ENCODE results near the gene PNPLA7.

The PNPLA7 gene

GRCh38 chr9:137582286-137582860, 32.2 kb upstream of the PNPLA7 start:
- no peaks in the 10 kb centered on the region for H3K27me3 ChIP-seq (replicated peaks in 2 of 5; ENCODE audit: control insufficient read depth in 4 of 5, insufficient read depth in 5 of 5, low read length in 4 of 5)
- H3K36me3 ChIP-seq (ENCODE audit: control insufficient read depth in 4 of 4, insufficient read depth in 4 of 4, low read length in 3 of 4) = peaks cover 2 to 69% (median 45%) of the 10 kb centered on the region in 4 experiments
- WGBS (ENCODE audit: insufficient coverage) = 90% methylated on average over 16 of the region's 20 CpGs
- POLR2A ChIA-PET = no interaction called here
- no peak overlapping the region for H3K27ac ChIP-seq (ENCODE audit: insufficient read depth in 1 of 2, low read depth in 1 of 2, low read length in 2 of 2, poor library complexity in 1 of 2, severe bottlenecking in 2 of 2)
- CTCF ChIA-PET = interaction anchor here (0.7 to 2.3 kb wide), 13 partner anchors 14 to 114 kb away, joined by 3 to 12 read pairs (median 5); no protein-coding TSS in a partner anchor
- H3K4me1 ChIP-seq (ENCODE audit: control extremely low read depth in 1 of 4, control insufficient read depth in 4 of 4, insufficient read depth in 4 of 4, low read length in 3 of 4) = peaks cover 4 to 15% (median 12%) of the 10 kb centered on the region in 4 experiments
- no peaks in the 10 kb centered on the region for H3K9me3 ChIP-seq (ENCODE audit: control extremely low read depth in 1 of 5, control insufficient read depth in 4 of 5, insufficient read depth in 2 of 5, low read depth in 1 of 5, low read length in 4 of 5)
- H3K4me3 ChIP-seq (ENCODE audit: control insufficient read depth in 1 of 7, extremely low read depth in 1 of 7, insufficient read depth in 4 of 7, low read depth in 2 of 7, low read length in 6 of 7) = no peak overlapping the region
- DNase-seq = peak; percentile 32 to 63 (median 60)

GRCh38 chr9:137581361-137582285, 31.4 kb upstream of the PNPLA7 start:
- peaks cover 2 to 61% (median 39%) of the 10 kb centered on the region in 4 experiments for H3K36me3 ChIP-seq (ENCODE audit: control insufficient read depth in 4 of 4, insufficient read depth in 4 of 4, low read length in 3 of 4)
- H3K4me3 ChIP-seq (ENCODE audit: control insufficient read depth in 1 of 7, extremely low read depth in 1 of 7, insufficient read depth in 4 of 7, low read depth in 2 of 7, low read length in 6 of 7) = no peak overlapping the region
- ChIA-PET CTCF (interaction anchor here (0.7 to 2.3 kb wide), 13 partner anchors 14 to 115 kb away, joined by 3 to 12 read pairs (median 5); no protein-coding TSS in a partner anchor), POLR2A (interaction anchor here (0.5 kb wide), 1 partner anchor 56 kb away, joined by 3 read pairs; no protein-coding TSS in a partner anchor)
- H3K9me3 ChIP-seq (ENCODE audit: control extremely low read depth in 1 of 5, control insufficient read depth in 4 of 5, insufficient read depth in 2 of 5, low read depth in 1 of 5, low read length in 4 of 5) = no peaks in the 10 kb centered on the region
- H3K27ac ChIP-seq (ENCODE audit: insufficient read depth in 1 of 2, low read depth in 1 of 2, low read length in 2 of 2, poor library complexity in 1 of 2, severe bottlenecking in 2 of 2) = no peak overlapping the region
- no peak for DNase-seq
- 97% methylated on average over 16 of the region's 22 CpGs for WGBS (ENCODE audit: insufficient coverage)
- peaks cover 4 to 17% (median 15%) of the 10 kb centered on the region in 4 experiments for H3K4me1 ChIP-seq (ENCODE audit: control extremely low read depth in 1 of 4, control insufficient read depth in 4 of 4, insufficient read depth in 4 of 4, low read length in 3 of 4)
- no peaks in the 10 kb centered on the region for H3K27me3 ChIP-seq (replicated peaks in 2 of 5; ENCODE audit: control insufficient read depth in 4 of 5, insufficient read depth in 5 of 5, low read length in 4 of 5)

- Histone ChIP-seq H3K36me3 (ENCODE audit: control insufficient read depth in 4 of 4, insufficient read depth in 4 of 4, low read length in 3 of 4) (peaks cover 2 to 60% (median 39%) of the 10 kb centered on the region in 4 experiments), H3K4me3 (ENCODE audit: control insufficient read depth in 1 of 7, extremely low read depth in 1 of 7, insufficient read depth in 4 of 7, low read depth in 2 of 7, low read length in 6 of 7) (no peak overlapping the region), H3K27ac (ENCODE audit: insufficient read depth in 1 of 2, low read depth in 1 of 2, low read length in 2 of 2, poor library complexity in 1 of 2, severe bottlenecking in 2 of 2) (no peak overlapping the region), H3K27me3 (replicated peaks in 2 of 5; ENCODE audit: control insufficient read depth in 4 of 5, insufficient read depth in 5 of 5, low read length in 4 of 5) (no peaks in the 10 kb centered on the region), H3K4me1 (ENCODE audit: control extremely low read depth in 1 of 4, control insufficient read depth in 4 of 4, insufficient read depth in 4 of 4, low read length in 3 of 4) (peaks cover 4 to 23% (median 15%) of the 10 kb centered on the region in 4 experiments), H3K9me3 (ENCODE audit: control extremely low read depth in 1 of 5, control insufficient read depth in 4 of 5, insufficient read depth in 2 of 5, low read depth in 1 of 5, low read length in 4 of 5) (no peaks in the 10 kb centered on the region)
- CTCF ChIA-PET = interaction anchor here (1.1 to 2.3 kb wide), 7 partner anchors 15 to 93 kb away, joined by 3 to 12 read pairs (median 5); no protein-coding TSS in a partner anchor
- POLR2A ChIA-PET = no interaction called here
- WGBS (ENCODE audit: insufficient coverage) = 94% methylated on average over 4 of the region's 4 CpGs
- no peak for DNase-seq
Observed at GRCh38 chr9:137580954-137581322, 30.7 kb upstream of the PNPLA7 start.

- Histone ChIP-seq H3K4me1 (ENCODE audit: control extremely low read depth in 1 of 4, control insufficient read depth in 4 of 4, insufficient read depth in 4 of 4, low read length in 3 of 4) (peaks cover 4 to 25% (median 15%) of the 10 kb centered on the region in 4 experiments), H3K4me3 (ENCODE audit: control insufficient read depth in 1 of 7, extremely low read depth in 1 of 7, insufficient read depth in 4 of 7, low read depth in 2 of 7, low read length in 6 of 7) (no peak overlapping the region), H3K9me3 (ENCODE audit: control extremely low read depth in 1 of 5, control insufficient read depth in 4 of 5, insufficient read depth in 2 of 5, low read depth in 1 of 5, low read length in 4 of 5) (no peaks in the 10 kb centered on the region), H3K36me3 (ENCODE audit: control insufficient read depth in 4 of 4, insufficient read depth in 4 of 4, low read length in 3 of 4) (peaks cover 2 to 61% (median 42%) of the 10 kb centered on the region in 4 experiments), H3K27me3 (replicated peaks in 2 of 5; ENCODE audit: control insufficient read depth in 4 of 5, insufficient read depth in 5 of 5, low read length in 4 of 5) (no peaks in the 10 kb centered on the region), H3K27ac (ENCODE audit: insufficient read depth in 1 of 2, low read depth in 1 of 2, low read length in 2 of 2, poor library complexity in 1 of 2, severe bottlenecking in 2 of 2) (no peak overlapping the region)
- CTCF ChIA-PET = interaction anchor here (0.6 to 2.3 kb wide), 8 partner anchors 9 to 93 kb away, joined by 3 to 12 read pairs (median 4); no protein-coding TSS in a partner anchor
- POLR2A ChIA-PET = no interaction called here
- no peak for DNase-seq
- 88% methylated on average over 22 of the region's 23 CpGs for WGBS (ENCODE audit: insufficient coverage)
Observed at GRCh38 chr9:137580209-137580953, 30.2 kb upstream of the PNPLA7 start.

- Histone ChIP-seq H3K27ac (ENCODE audit: insufficient read depth in 1 of 2, low read depth in 1 of 2, low read length in 2 of 2, poor library complexity in 1 of 2, severe bottlenecking in 2 of 2) (peak overlapping the region in 1 of 2 experiments; percentile 74), H3K4me3 (ENCODE audit: control insufficient read depth in 1 of 7, extremely low read depth in 1 of 7, insufficient read depth in 4 of 7, low read depth in 2 of 7, low read length in 6 of 7) (peak overlapping the region in 6 of 7 experiments; percentile 80 to 94 (median 90)), H3K4me1 (ENCODE audit: control extremely low read depth in 1 of 4, control insufficient read depth in 4 of 4, insufficient read depth in 4 of 4, low read length in 3 of 4) (peaks cover 4 to 25% (median 15%) of the 10 kb centered on the region in 4 experiments), H3K27me3 (replicated peaks in 2 of 5; ENCODE audit: control insufficient read depth in 4 of 5, insufficient read depth in 5 of 5, low read length in 4 of 5) (no peaks in the 10 kb centered on the region), H3K36me3 (ENCODE audit: control insufficient read depth in 4 of 4, insufficient read depth in 4 of 4, low read length in 3 of 4) (peaks cover 2 to 66% (median 46%) of the 10 kb centered on the region in 4 experiments), H3K9me3 (ENCODE audit: control extremely low read depth in 1 of 5, control insufficient read depth in 4 of 5, insufficient read depth in 2 of 5, low read depth in 1 of 5, low read length in 4 of 5) (no peaks in the 10 kb centered on the region)
- ChIA-PET POLR2A (interaction anchor here (0.6 to 0.9 kb wide), 2 partner anchors 27 to 113 kb away, joined by 3 read pairs; partner anchors contain the start of gene MRPL41), CTCF (interaction anchor here (0.7 to 1.5 kb wide), 8 partner anchors 9 to 153 kb away, joined by 3 to 7 read pairs (median 3); no protein-coding TSS in a partner anchor)
- DNase-seq = no peak
- WGBS (ENCODE audit: insufficient coverage) = 62% methylated on average over 16 of the region's 19 CpGs
Observed at GRCh38 chr9:137579259-137579604, 29.0 kb upstream of the PNPLA7 start.

- no peaks in the 10 kb centered on the region for H3K27me3 ChIP-seq (replicated peaks in 2 of 5; ENCODE audit: control insufficient read depth in 4 of 5, insufficient read depth in 5 of 5, low read length in 4 of 5)
- H3K4me3 ChIP-seq (ENCODE audit: control insufficient read depth in 1 of 7, extremely low read depth in 1 of 7, insufficient read depth in 4 of 7, low read depth in 2 of 7, low read length in 6 of 7) = peak within 1 kb of the TSS; percentile 64 to 94 (median 88)
- peak within 1 kb of the TSS; percentile 40 to 74 for H3K27ac ChIP-seq (ENCODE audit: insufficient read depth in 1 of 2, low read depth in 1 of 2, low read length in 2 of 2, poor library complexity in 1 of 2, severe bottlenecking in 2 of 2)
- WGBS (ENCODE audit: insufficient coverage) = 5% methylated on average over 76 of the region's 82 CpGs
- ChIA-PET POLR2A (interaction anchor here (0.6 to 0.9 kb wide), 3 partner anchors 27 to 114 kb away, joined by 3 to 4 read pairs (median 3); partner anchors contain the start of gene MRPL41), CTCF (interaction anchor here (0.7 to 1.5 kb wide), 8 partner anchors 9 to 153 kb away, joined by 3 to 7 read pairs (median 3); no protein-coding TSS in a partner anchor)
- peaks cover 4 to 25% (median 15%) of the 10 kb centered on the region in 4 experiments for H3K4me1 ChIP-seq (ENCODE audit: control extremely low read depth in 1 of 4, control insufficient read depth in 4 of 4, insufficient read depth in 4 of 4, low read length in 3 of 4)
- DNase-seq = peak; percentile 86 to 89 (median 87)
- H3K36me3 ChIP-seq (ENCODE audit: control insufficient read depth in 4 of 4, insufficient read depth in 4 of 4, low read length in 3 of 4) = peaks cover 2 to 64% (median 44%) of the 10 kb centered on the region in 4 experiments
- no peaks in the 10 kb centered on the region for H3K9me3 ChIP-seq (ENCODE audit: control extremely low read depth in 1 of 5, control insufficient read depth in 4 of 5, insufficient read depth in 2 of 5, low read depth in 1 of 5, low read length in 4 of 5)
Observed at GRCh38 chr9:137578518-137579258, 28.5 kb upstream of the PNPLA7 start, which contains the start of gene DPH7. TSS of gene DPH7 (minus strand) at chr9:137578925. CDS start at chr9:137578777, 148 bp downstream.

All from common myeloid progenitor, CD34-positive (primary cell).